Measurements from ENCODE around the gene ARMC2. TPM values are rescaled to one million over a fixed set of nuclear protein-coding genes. Genes with fewer than 3 reads are reported as not detected.

The ARMC2 gene
- total RNA-seq, 2 experiments from 2014 or later, result 2.6 to 8.4 TPM

DNA sequence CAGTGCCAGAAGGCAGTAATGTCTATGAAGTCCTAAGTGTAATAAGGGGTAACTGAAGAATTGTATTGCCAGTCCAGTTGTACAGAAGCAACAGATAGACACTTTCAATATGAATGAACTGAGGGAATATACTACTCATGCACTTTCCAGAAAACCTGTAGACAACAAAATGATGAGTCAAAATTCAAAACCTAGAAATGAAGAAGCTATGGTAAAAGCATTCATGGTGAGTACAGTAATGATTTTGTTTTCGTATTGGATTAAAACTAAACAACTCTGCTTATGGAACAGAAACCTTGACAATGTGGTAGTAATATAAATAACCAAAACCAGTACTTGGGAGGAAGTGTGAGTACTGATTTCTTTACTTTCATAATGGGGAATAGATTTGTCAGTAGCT, 35.0 kb downstream of the ARMC2 start:
- Histone ChIP-seq H3K4me3 (ENCODE audit: low read depth, low read length, poor library complexity, severe bottlenecking) (no peak overlapping the region), H3K36me3 (ENCODE audit: insufficient read depth, low read length) (no peaks in the 10 kb centered on the region), H3K4me2 (ENCODE audit: low read length) (peak overlapping the region; percentile 45), H2AFZ (ENCODE audit: low read length) (no peak overlapping the region), H3K27ac (ENCODE audit: low read depth, low read length, poor library complexity, severe bottlenecking) (no peak overlapping the region), H3K9me3 (ENCODE audit: low read length) (no peaks in the 10 kb centered on the region), H3K4me1 (ENCODE audit: insufficient read depth, low read length, poor library complexity, severe bottlenecking) (peaks cover 20% of the 10 kb centered on the region), H3K9me2 (ENCODE audit: insufficient read depth, low read length) (no peaks in the 10 kb centered on the region), H4K20me1 (ENCODE audit: insufficient read depth, low read length) (no peaks in the 10 kb centered on the region), H3K79me2 (ENCODE audit: insufficient read depth, low read depth, low read length) (no peaks in the 10 kb centered on the region)
- ChIA-PET POLR2A (interaction anchor here (0.7 to 1.4 kb wide), 4 partner anchors 10 to 187 kb away, joined by 3 to 6 read pairs (median 4); no protein-coding TSS in a partner anchor), CTCF (ENCODE audit: unreplicated experiment) (no interaction called here)
- intact Hi-C loops (cut with micrococcal nuclease; ENCODE audit: unreplicated experiment), result no loop called here
- DNase-seq (ENCODE audit: low spot score), result no peak
- no peak for TF ChIP-seq EZH2phosphoT487 (IDR thresholded peaks at IDR 0.05; ENCODE audit: borderline replicate concordance, low read depth, low read length)
- no peak for TF ChIP-seq CTCF (conservative IDR thresholded peaks at IDR 0.05; ENCODE audit: low read length)
- no TSS peak for BruUV-seq (replicated peaks)

GRCh38 chr6:108884211-108885059, 36.2 kb downstream of the ARMC2 start:
- POLR2A ChIA-PET, result interaction anchor here (0.8 to 1.0 kb wide), 2 partner anchors 10 to 11 kb away, joined by 3 to 4 read pairs; no protein-coding TSS in a partner anchor
- no peaks in the 10 kb centered on the region for H4K20me1 ChIP-seq (ENCODE audit: insufficient read depth, low read length)
- H3K4me1 ChIP-seq (ENCODE audit: insufficient read depth, low read length, poor library complexity, severe bottlenecking), result peaks cover 20% of the 10 kb centered on the region
- DNase-seq (ENCODE audit: low spot score), result peak; percentile 31
- no peaks in the 10 kb centered on the region for H3K36me3 ChIP-seq (ENCODE audit: insufficient read depth, low read length)
- H3K9me3 ChIP-seq (ENCODE audit: low read length), result no peaks in the 10 kb centered on the region
- H2AFZ ChIP-seq (ENCODE audit: low read length), result no peak overlapping the region
- no TSS peak for BruUV-seq (replicated peaks)
- TF ChIP-seq CTCF (conservative IDR thresholded peaks at IDR 0.05; ENCODE audit: low read length), result no peak
- TF ChIP-seq EZH2phosphoT487 (IDR thresholded peaks at IDR 0.05; ENCODE audit: borderline replicate concordance, low read depth, low read length), result no peak
- H3K9me2 ChIP-seq (ENCODE audit: insufficient read depth, low read length), result no peaks in the 10 kb centered on the region
- intact Hi-C loops (cut with micrococcal nuclease; ENCODE audit: unreplicated experiment), result no loop called here
- H3K4me2 ChIP-seq (ENCODE audit: low read length), result peak overlapping the region; percentile 45
- CTCF ChIA-PET (ENCODE audit: unreplicated experiment), result no interaction called here
- H3K79me2 ChIP-seq (ENCODE audit: insufficient read depth, low read depth, low read length), result no peaks in the 10 kb centered on the region
- H3K4me3 ChIP-seq (ENCODE audit: low read depth, low read length, poor library complexity, severe bottlenecking), result no peak overlapping the region
- no peak overlapping the region for H3K27ac ChIP-seq (ENCODE audit: low read depth, low read length, poor library complexity, severe bottlenecking)

DNA sequence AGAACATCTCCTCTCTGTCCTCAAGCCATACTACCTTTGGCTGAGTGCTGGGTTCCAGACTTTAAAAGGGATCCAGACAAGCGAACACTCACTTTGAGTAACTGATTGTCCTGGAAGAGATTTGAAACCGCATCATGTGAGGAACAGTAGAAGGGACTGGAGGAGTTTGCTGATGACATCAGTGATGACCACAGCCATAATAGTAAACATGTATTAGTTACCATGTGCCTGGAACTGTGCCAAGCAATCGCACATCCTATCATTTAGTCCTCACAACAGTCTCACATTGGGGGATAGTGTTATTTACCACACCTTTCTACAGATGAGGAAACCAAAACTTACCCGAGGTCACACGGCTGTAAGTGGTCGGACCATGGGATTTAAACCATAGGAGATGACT, 39.8 kb downstream of the ARMC2 start:
- H3K4me1 ChIP-seq (ENCODE audit: insufficient read depth, low read length, poor library complexity, severe bottlenecking), result peaks cover 18% of the 10 kb centered on the region
- no peaks in the 10 kb centered on the region for H3K9me3 ChIP-seq (ENCODE audit: low read length)
- H3K4me3 ChIP-seq (ENCODE audit: low read depth, low read length, poor library complexity, severe bottlenecking), result no peak overlapping the region
- H4K20me1 ChIP-seq (ENCODE audit: insufficient read depth, low read length), result no peaks in the 10 kb centered on the region
- no peak overlapping the region for H3K27ac ChIP-seq (ENCODE audit: low read depth, low read length, poor library complexity, severe bottlenecking)
- no peak for TF ChIP-seq EZH2phosphoT487 (IDR thresholded peaks at IDR 0.05; ENCODE audit: borderline replicate concordance, low read depth, low read length)
- TF ChIP-seq CTCF (conservative IDR thresholded peaks at IDR 0.05; ENCODE audit: low read length), result no peak
- ChIA-PET POLR2A (no interaction called here), CTCF (ENCODE audit: unreplicated experiment) (no interaction called here)
- DNase-seq (ENCODE audit: low spot score), result no peak
- H3K79me2 ChIP-seq (ENCODE audit: insufficient read depth, low read depth, low read length), result no peaks in the 10 kb centered on the region
- no peaks in the 10 kb centered on the region for H3K9me2 ChIP-seq (ENCODE audit: insufficient read depth, low read length)
- no peak overlapping the region for H3K4me2 ChIP-seq (ENCODE audit: low read length)
- intact Hi-C loops (cut with micrococcal nuclease; ENCODE audit: unreplicated experiment), result no loop called here
- BruUV-seq (replicated peaks), result no TSS peak
- no peak overlapping the region for H2AFZ ChIP-seq (ENCODE audit: low read length)
- no peaks in the 10 kb centered on the region for H3K36me3 ChIP-seq (ENCODE audit: insufficient read depth, low read length)

Data from OCI-LY7 (cell line).